Measurements from ENCODE around the gene HMG20A.
A peak's percentile ranks its signal among the peaks of the same experiment; 100 is the strongest.

Gene HMG20A

DNA sequence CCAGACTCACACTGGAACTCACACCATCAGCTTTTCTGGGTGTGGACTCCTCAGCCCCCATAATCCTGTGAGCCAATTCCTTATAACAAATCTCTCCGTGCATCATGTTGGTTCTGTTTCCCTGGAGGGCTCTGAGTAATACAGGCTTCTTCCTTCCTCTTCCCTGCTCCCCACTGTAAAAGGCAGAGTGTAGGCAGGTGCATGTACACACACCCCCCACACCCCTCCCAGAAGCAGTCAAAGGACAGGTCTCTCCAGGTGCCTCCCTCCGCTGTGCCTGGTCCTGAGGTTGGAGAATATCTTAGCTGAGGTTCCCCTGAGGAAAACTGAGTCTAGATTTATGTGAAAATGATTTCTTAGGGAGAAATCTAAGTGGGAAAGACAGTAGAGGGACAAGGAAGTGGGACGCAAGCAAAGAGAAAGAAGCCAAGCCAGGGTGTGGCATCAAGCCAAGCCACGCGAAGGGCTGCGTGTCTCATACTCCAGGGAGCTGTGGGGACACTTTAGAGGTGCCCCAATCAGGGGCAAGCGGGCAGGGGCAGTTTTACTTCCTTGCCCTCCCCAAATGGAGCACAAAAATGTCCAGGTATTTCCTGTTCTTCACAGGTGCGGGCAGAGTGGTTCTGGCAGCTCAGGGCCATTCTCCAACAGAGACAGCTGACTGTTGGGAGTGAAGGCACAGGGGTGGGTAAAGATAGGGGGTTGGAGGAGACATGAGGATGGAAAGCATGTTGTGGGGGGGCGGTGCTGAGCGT lies 86.6 kb downstream of the HMG20A start:
- H4K8ac ChIP-seq (ENCODE audit: low read depth, low read length), result no peak overlapping the region
- peaks cover 3% of the 10 kb centered on the region for H3K79me1 ChIP-seq (ENCODE audit: low read depth, low read length)
- no peak overlapping the region for H2BK5ac ChIP-seq (ENCODE audit: low read length)
- no peak overlapping the region for H3K4me2 ChIP-seq (ENCODE audit: insufficient read depth, low read length, poor library complexity, severe bottlenecking)
- no peak overlapping the region for H2BK12ac ChIP-seq (ENCODE audit: low read length)
- peaks cover 33 to 45% of the 10 kb centered on the region in 2 donors for H3K4me1 ChIP-seq (ENCODE audit: control insufficient read depth in 2 of 2, insufficient read depth in 1 of 2, low read depth in 1 of 2, low read length in 2 of 2)
- H3K14ac ChIP-seq (ENCODE audit: low read length), result no peak overlapping the region
- peaks cover 0 to 2% of the 10 kb centered on the region in 2 donors for H3K9me3 ChIP-seq (replicated peaks in 1 of 2; ENCODE audit: control insufficient read depth in 2 of 2, insufficient read depth in 1 of 2, low read depth in 1 of 2, low read length in 2 of 2)
- no peaks in the 10 kb centered on the region for H3K27me3 ChIP-seq (ENCODE audit: control insufficient read depth in 3 of 3, insufficient read depth in 3 of 3, low read depth in 1 of 3, low read length in 3 of 3)
- H4K91ac ChIP-seq (ENCODE audit: low read depth, low read length, poor library complexity), result no peak overlapping the region
- H3K4me3 ChIP-seq (ENCODE audit: low read length in 2 of 2), result no peak overlapping the region
- no peak overlapping the region for H3K4ac ChIP-seq (ENCODE audit: low read length)
- no peak overlapping the region for H2BK15ac ChIP-seq (ENCODE audit: low read length)
- H3K9ac ChIP-seq (ENCODE audit: low read depth, low read length, poor library complexity), result no peak overlapping the region
- no peak overlapping the region for H2AK5ac ChIP-seq (ENCODE audit: low read depth, low read length)
- no peak for DNase-seq (ENCODE audit: low spot score)
- H2AFZ ChIP-seq (ENCODE audit: low read length), result peak overlapping the region; percentile 4
- no peak overlapping the region for H3K27ac ChIP-seq (replicated peaks; ENCODE audit: low read length)
- no peak overlapping the region for H2BK120ac ChIP-seq (ENCODE audit: low read depth, low read length)
- H3K18ac ChIP-seq (ENCODE audit: low read length), result no peak overlapping the region
- H3K36me3 ChIP-seq (replicated peaks in 1 of 2; ENCODE audit: control insufficient read depth in 2 of 2, insufficient read depth in 2 of 2, low read length in 2 of 2), result peaks cover 0 to 2% of the 10 kb centered on the region in 2 donors
- no peak overlapping the region for H3K23ac ChIP-seq (ENCODE audit: low read depth, low read length, poor library complexity)
- WGBS, 2 donors (ENCODE audit: extremely low coverage in 2 of 2, insufficient read length in 2 of 2, insufficient replicate concordance in 1 of 2), result no CpG with 5 or more reads among the region's 10 CpGs

DNA sequence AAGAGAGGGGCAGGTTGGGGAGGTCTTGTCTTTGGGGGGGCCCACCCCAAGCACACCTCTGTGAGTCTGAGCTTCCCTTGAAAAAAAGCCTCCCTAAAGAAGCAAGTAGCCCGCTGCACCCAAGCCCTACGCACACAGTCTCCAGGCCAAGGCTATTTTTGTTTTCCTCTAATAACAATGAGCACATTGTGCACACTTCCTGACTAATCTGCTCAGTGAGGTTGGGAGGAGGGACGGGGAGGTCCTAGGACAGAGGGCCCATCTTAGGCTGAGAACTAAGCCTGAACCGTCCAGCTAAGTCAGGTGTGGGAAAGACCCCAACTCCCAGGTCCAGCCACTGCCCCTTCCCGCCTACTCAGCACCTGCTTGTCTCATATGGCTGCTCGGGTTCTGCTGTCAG lies 87.2 kb downstream of the HMG20A start:
- DNase-seq (ENCODE audit: low spot score), result no peak
- no peak overlapping the region for H2AK5ac ChIP-seq (ENCODE audit: low read depth, low read length)
- H4K8ac ChIP-seq (ENCODE audit: low read depth, low read length), result no peak overlapping the region
- no peak overlapping the region for H2BK15ac ChIP-seq (ENCODE audit: low read length)
- no peak overlapping the region for H2BK120ac ChIP-seq (ENCODE audit: low read depth, low read length)
- H3K27ac ChIP-seq (replicated peaks; ENCODE audit: low read length), result no peak overlapping the region
- no peak overlapping the region for H4K91ac ChIP-seq (ENCODE audit: low read depth, low read length, poor library complexity)
- no peak overlapping the region for H3K9ac ChIP-seq (ENCODE audit: low read depth, low read length, poor library complexity)
- peak overlapping the region; percentile 4 for H2AFZ ChIP-seq (ENCODE audit: low read length)
- H3K4ac ChIP-seq (ENCODE audit: low read length), result no peak overlapping the region
- no peaks in the 10 kb centered on the region for H3K27me3 ChIP-seq (ENCODE audit: control insufficient read depth in 3 of 3, insufficient read depth in 3 of 3, low read depth in 1 of 3, low read length in 3 of 3)
- H3K4me2 ChIP-seq (ENCODE audit: insufficient read depth, low read length, poor library complexity, severe bottlenecking), result no peak overlapping the region
- peaks cover 33 to 45% of the 10 kb centered on the region in 2 donors for H3K4me1 ChIP-seq (ENCODE audit: control insufficient read depth in 2 of 2, insufficient read depth in 1 of 2, low read depth in 1 of 2, low read length in 2 of 2)
- WGBS, 2 donors (ENCODE audit: extremely low coverage in 2 of 2, insufficient read length in 2 of 2, insufficient replicate concordance in 1 of 2), result no CpG with 5 or more reads among the region's 6 CpGs
- no peak overlapping the region for H3K14ac ChIP-seq (ENCODE audit: low read length)
- H2BK12ac ChIP-seq (ENCODE audit: low read length), result no peak overlapping the region
- no peak overlapping the region for H3K23ac ChIP-seq (ENCODE audit: low read depth, low read length, poor library complexity)
- peaks cover 0 to 2% of the 10 kb centered on the region in 2 donors for H3K9me3 ChIP-seq (replicated peaks in 1 of 2; ENCODE audit: control insufficient read depth in 2 of 2, insufficient read depth in 1 of 2, low read depth in 1 of 2, low read length in 2 of 2)
- H3K79me1 ChIP-seq (ENCODE audit: low read depth, low read length), result peaks cover 3% of the 10 kb centered on the region
- no peak overlapping the region for H3K4me3 ChIP-seq (ENCODE audit: low read length in 2 of 2)
- H3K18ac ChIP-seq (ENCODE audit: low read length), result no peak overlapping the region
- no peak overlapping the region for H2BK5ac ChIP-seq (ENCODE audit: low read length)
- peaks cover 0 to 2% of the 10 kb centered on the region in 2 donors for H3K36me3 ChIP-seq (replicated peaks in 1 of 2; ENCODE audit: control insufficient read depth in 2 of 2, insufficient read depth in 2 of 2, low read length in 2 of 2)

DNA sequence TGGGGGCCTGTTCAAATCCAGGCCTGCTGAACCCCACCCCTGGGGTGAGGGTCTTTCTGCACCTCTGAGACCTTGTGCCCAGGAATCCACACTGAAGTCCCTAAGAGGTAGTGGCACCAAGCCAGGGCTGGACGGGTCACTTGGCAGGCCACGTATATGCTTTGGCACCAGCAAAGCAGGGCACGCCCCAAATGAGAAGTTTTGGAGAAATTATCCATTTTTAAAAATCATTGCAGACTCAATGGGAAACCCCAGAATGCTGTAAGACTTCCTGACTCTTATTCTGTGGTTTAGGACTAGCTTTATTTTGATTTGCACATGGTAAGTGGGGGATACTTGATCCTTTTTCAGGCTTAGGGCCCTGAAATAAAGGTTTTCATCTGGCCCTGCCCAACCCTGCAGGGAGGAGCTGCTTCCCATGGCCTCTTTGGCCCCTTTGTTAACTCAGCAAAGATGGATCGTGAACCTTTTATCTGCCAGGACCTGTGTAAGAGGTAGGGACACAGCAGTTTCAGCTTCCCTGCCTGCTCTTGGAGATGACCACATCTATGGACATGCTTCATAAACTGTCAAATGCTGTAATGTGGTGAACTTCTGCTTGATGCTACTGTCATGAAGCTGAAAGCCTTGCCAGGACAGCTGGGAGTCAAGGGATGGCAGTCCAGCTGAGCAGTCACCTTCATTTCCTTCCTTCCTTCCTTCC lies 88.0 kb downstream of the HMG20A start:
- H2BK12ac ChIP-seq (ENCODE audit: low read length), result peak overlapping the region; percentile 48
- no peak for DNase-seq (ENCODE audit: low spot score)
- WGBS, 2 donors (ENCODE audit: extremely low coverage in 2 of 2, insufficient read length in 2 of 2, insufficient replicate concordance in 1 of 2), result no CpG with 5 or more reads among the region's 4 CpGs
- H2BK5ac ChIP-seq (ENCODE audit: low read length), result no peak overlapping the region
- H3K79me1 ChIP-seq (ENCODE audit: low read depth, low read length), result peaks cover 3% of the 10 kb centered on the region
- no peak overlapping the region for H4K8ac ChIP-seq (ENCODE audit: low read depth, low read length)
- H3K14ac ChIP-seq (ENCODE audit: low read length), result no peak overlapping the region
- no peak overlapping the region for H2BK15ac ChIP-seq (ENCODE audit: low read length)
- H3K18ac ChIP-seq (ENCODE audit: low read length), result peak overlapping the region; percentile 23
- H3K9me3 ChIP-seq (replicated peaks in 1 of 2; ENCODE audit: control insufficient read depth in 2 of 2, insufficient read depth in 1 of 2, low read depth in 1 of 2, low read length in 2 of 2), result peaks cover 0 to 2% of the 10 kb centered on the region in 2 donors
- H3K4me2 ChIP-seq (ENCODE audit: insufficient read depth, low read length, poor library complexity, severe bottlenecking), result no peak overlapping the region
- H4K91ac ChIP-seq (ENCODE audit: low read depth, low read length, poor library complexity), result no peak overlapping the region
- no peak overlapping the region for H3K23ac ChIP-seq (ENCODE audit: low read depth, low read length, poor library complexity)
- no peak overlapping the region for H3K27ac ChIP-seq (replicated peaks; ENCODE audit: low read length)
- H3K36me3 ChIP-seq (replicated peaks in 1 of 2; ENCODE audit: control insufficient read depth in 2 of 2, insufficient read depth in 2 of 2, low read length in 2 of 2), result peaks cover 0 to 2% of the 10 kb centered on the region in 2 donors
- peaks cover 33 to 41% of the 10 kb centered on the region in 2 donors for H3K4me1 ChIP-seq (ENCODE audit: control insufficient read depth in 2 of 2, insufficient read depth in 1 of 2, low read depth in 1 of 2, low read length in 2 of 2)
- no peak overlapping the region for H3K4me3 ChIP-seq (ENCODE audit: low read length in 2 of 2)
- H2AFZ ChIP-seq (ENCODE audit: low read length), result no peak overlapping the region
- H2AK5ac ChIP-seq (ENCODE audit: low read depth, low read length), result no peak overlapping the region
- H3K27me3 ChIP-seq (ENCODE audit: control insufficient read depth in 3 of 3, insufficient read depth in 3 of 3, low read depth in 1 of 3, low read length in 3 of 3), result no peaks in the 10 kb centered on the region
- no peak overlapping the region for H2BK120ac ChIP-seq (ENCODE audit: low read depth, low read length)
- no peak overlapping the region for H3K4ac ChIP-seq (ENCODE audit: low read length)
- no peak overlapping the region for H3K9ac ChIP-seq (ENCODE audit: low read depth, low read length, poor library complexity)

Data from neuronal stem cell (in vitro differentiated cells).